ENCODE measurements around the gene PPA2. TPM values are rescaled to one million over a fixed set of nuclear protein-coding genes. Genes with fewer than 3 reads are reported as not detected.

Gene PPA2
- total and polyA plus RNA-seq, 10 of the 15 experiments (the other 5 are each of a cell fraction or from before 2014, with no cell fraction given): 93.8 to 293 (median 146) TPM

DNA sequence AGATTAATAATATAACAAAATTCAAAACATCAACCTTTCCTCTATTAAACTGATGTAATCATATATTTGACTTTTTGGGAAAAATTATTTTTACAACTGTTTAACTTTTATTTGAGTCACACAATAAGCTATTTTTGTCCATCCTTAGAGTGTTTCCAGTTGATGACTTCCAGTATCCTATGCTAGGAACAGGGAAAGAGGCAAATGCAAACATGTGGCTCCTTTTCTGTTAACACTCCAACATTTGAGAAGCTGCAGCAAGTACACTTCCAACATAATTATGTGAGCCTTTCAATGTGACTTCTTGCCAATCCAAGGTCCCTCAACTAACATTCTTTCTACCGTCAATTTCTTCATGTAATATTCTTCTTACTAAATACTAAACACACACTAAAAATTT lies 117.7 kb downstream of the PPA2 start:
- no peaks in the 10 kb centered on the region; the same call in 2 of the 3 replicates for H3K9me3 ChIP-seq (replicated peaks; ENCODE audit: control insufficient read depth, insufficient read depth, low read length)
- BruUV-seq (replicated peaks): no TSS peak
- ATAC-seq (no peak), FAIRE-seq (no peak), DNase-seq (ENCODE audit: low read depth, low spot score) (no peak)
- TF ChIP-seq MYC (IDR thresholded peaks at IDR 0.05; ENCODE audit: insufficient read depth, insufficient read length, insufficient replicate concordance, low read length, severe bottlenecking) (no peak), TCF7 (IDR thresholded peaks at IDR 0.05; ENCODE audit: borderline replicate concordance) (no peak), ZNF217 (IDR thresholded peaks at IDR 0.05) (no peak), EP300 (IDR thresholded peaks at IDR 0.05; ENCODE audit: borderline replicate concordance in 1 of 2, control insufficient read depth in 1 of 2, low read depth in 2 of 2, low read length in 2 of 2) (no peak), RCOR1 (conservative IDR thresholded peaks at IDR 0.05; ENCODE audit: low read depth, low read length) (no peak), ZNF24 (IDR thresholded peaks at IDR 0.05) (no peak), CBX5 (IDR thresholded peaks at IDR 0.05; ENCODE audit: low read depth) (no peak), SP1 (IDR thresholded peaks at IDR 0.05; ENCODE audit: low read depth, low read length) (no peak), NFXL1 (IDR thresholded peaks at IDR 0.05; ENCODE audit: borderline replicate concordance) (no peak), NFIC (IDR thresholded peaks at IDR 0.05; ENCODE audit: low read depth, low read length) (no peak), MEF2B (IDR thresholded peaks at IDR 0.05; ENCODE audit: partially characterized antibody, poor library complexity, severe bottlenecking) (no peak), SMC3 (IDR thresholded peaks at IDR 0.05; ENCODE audit: borderline replicate concordance, low read length) (no peak), SUPT20H (IDR thresholded peaks at IDR 0.05; ENCODE audit: borderline replicate concordance, control insufficient read depth, low read depth, low read length) (no peak)
- TF ChIP-seq, protein P1, sequence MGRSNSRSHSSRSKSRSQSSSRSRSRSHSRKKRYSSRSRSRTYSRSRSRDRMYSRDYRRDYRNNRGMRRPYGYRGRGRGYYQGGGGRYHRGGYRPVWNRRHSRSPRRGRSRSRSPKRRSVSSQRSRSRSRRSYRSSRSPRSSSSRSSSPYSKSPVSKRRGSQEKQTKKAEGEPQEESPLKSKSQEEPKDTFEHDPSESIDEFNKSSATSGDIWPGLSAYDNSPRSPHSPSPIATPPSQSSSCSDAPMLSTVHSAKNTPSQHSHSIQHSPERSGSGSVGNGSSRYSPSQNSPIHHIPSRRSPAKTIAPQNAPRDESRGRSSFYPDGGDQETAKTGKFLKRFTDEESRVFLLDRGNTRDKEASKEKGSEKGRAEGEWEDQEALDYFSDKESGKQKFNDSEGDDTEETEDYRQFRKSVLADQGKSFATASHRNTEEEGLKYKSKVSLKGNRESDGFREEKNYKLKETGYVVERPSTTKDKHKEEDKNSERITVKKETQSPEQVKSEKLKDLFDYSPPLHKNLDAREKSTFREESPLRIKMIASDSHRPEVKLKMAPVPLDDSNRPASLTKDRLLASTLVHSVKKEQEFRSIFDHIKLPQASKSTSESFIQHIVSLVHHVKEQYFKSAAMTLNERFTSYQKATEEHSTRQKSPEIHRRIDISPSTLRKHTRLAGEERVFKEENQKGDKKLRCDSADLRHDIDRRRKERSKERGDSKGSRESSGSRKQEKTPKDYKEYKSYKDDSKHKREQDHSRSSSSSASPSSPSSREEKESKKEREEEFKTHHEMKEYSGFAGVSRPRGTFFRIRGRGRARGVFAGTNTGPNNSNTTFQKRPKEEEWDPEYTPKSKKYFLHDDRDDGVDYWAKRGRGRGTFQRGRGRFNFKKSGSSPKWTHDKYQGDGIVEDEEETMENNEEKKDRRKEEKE (IDR thresholded peaks at IDR 0.05): no peak
- TF ChIP-seq, protein P2, sequence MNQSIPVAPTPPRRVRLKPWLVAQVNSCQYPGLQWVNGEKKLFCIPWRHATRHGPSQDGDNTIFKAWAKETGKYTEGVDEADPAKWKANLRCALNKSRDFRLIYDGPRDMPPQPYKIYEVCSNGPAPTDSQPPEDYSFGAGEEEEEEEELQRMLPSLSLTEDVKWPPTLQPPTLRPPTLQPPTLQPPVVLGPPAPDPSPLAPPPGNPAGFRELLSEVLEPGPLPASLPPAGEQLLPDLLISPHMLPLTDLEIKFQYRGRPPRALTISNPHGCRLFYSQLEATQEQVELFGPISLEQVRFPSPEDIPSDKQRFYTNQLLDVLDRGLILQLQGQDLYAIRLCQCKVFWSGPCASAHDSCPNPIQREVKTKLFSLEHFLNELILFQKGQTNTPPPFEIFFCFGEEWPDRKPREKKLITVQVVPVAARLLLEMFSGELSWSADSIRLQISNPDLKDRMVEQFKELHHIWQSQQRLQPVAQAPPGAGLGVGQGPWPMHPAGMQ (IDR thresholded peaks at IDR 0.05; ENCODE audit: borderline replicate concordance): no peak
- TF ChIP-seq, protein P3, sequence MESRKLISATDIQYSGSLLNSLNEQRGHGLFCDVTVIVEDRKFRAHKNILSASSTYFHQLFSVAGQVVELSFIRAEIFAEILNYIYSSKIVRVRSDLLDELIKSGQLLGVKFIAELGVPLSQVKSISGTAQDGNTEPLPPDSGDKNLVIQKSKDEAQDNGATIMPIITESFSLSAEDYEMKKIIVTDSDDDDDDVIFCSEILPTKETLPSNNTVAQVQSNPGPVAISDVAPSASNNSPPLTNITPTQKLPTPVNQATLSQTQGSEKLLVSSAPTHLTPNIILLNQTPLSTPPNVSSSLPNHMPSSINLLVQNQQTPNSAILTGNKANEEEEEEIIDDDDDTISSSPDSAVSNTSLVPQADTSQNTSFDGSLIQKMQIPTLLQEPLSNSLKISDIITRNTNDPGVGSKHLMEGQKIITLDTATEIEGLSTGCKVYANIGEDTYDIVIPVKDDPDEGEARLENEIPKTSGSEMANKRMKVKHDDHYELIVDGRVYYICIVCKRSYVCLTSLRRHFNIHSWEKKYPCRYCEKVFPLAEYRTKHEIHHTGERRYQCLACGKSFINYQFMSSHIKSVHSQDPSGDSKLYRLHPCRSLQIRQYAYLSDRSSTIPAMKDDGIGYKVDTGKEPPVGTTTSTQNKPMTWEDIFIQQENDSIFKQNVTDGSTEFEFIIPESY (IDR thresholded peaks at IDR 0.05): no peak
- no peak overlapping the region for H3K4me2 ChIP-seq (ENCODE audit: control insufficient read depth, insufficient read depth)
- CTCF ChIA-PET: no interaction called here
- no peak overlapping the region for H3K27ac ChIP-seq (ENCODE audit: control insufficient read depth, insufficient read depth)
- H3K4me3 ChIP-seq: no peak overlapping the region
- H4K20me1 ChIP-seq (ENCODE audit: control insufficient read depth, insufficient read depth): no peaks in the 10 kb centered on the region
- POLR2A ChIA-PET: no interaction called here
- H2AFZ ChIP-seq (ENCODE audit: control insufficient read depth, low read depth, low read length): no peak overlapping the region
- H3K4me1 ChIP-seq (ENCODE audit: control insufficient read depth, insufficient read depth, low read length): peaks cover under 1% of the 10 kb centered on the region
- intact Hi-C loops (cut with micrococcal nuclease; ENCODE audit: unreplicated experiment) (no loop called here), in situ Hi-C loops (cut with MboI) (no loop called here)
- SMC1A ChIA-PET (ENCODE audit: uncharacterized antibody, unreplicated experiment): interaction anchor here (0.8 kb wide), 1 partner anchor 30 kb away, joined by 3 read pairs; no protein-coding TSS in a partner anchor
- no peaks in the 10 kb centered on the region for H3K27me3 ChIP-seq (replicated peaks in 1 of 2; ENCODE audit: control insufficient read depth in 2 of 2, insufficient read depth in 2 of 2, low read length in 1 of 2)
- RAD21 ChIA-PET (ENCODE audit: unreplicated experiment): no interaction called here
- H3K79me2 ChIP-seq (ENCODE audit: control insufficient read depth, insufficient read depth, low read length): no peaks in the 10 kb centered on the region
- H3K36me3 ChIP-seq (ENCODE audit: control insufficient read depth in 2 of 2, insufficient read depth in 2 of 2, low read length in 1 of 2): no peaks in the 10 kb centered on the region; a peak in 1 of 4 replicates
- H3K9ac ChIP-seq (ENCODE audit: control insufficient read depth, insufficient read depth, low read length): no peak overlapping the region
- 100% methylated on average over 1 of the region's 1 CpG for WGBS (ENCODE audit: insufficient coverage, insufficient replicate concordance, low lambda C conversion rate, missing lambda C conversion rate)

Measured in GM12878 (cell line).